Stimulated activated CD8-positive, alpha-beta memory T cell treated with anti-CD3 and anti-CD28 coated beads, Interleukin-7, amount 100 ng/mL, for 4 hours (primary cell): ENCODE results near the gene ATF7.

Experiments used
- DNase-seq, 2 donors: peaks; one replicate each; pipeline ENCODE4 v3.0.0-alpha.2; 2020; ENCODE audit warnings: low read depth in 2 of 2

Gene ATF7

DNA sequence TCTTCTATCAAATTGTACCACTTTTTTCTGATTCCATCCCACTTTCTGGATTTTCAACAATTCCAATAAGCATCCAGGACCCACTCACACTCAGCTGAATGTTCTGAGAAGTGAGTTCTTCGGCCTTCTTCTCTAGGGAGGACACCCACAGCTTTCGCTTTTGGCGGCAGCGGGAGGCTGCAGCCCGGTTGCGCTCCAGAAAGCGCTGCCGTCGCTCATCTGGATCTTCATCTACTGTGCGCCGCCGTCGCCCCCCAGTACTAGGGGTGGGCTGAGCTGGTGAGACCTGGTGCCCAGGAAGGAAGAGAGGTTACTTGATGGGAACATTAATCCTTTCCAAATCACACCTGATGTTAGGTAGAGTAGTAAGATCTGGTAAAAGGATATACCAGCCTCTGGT, 101.7 kb downstream of the ATF7 start:
- DNase-seq: no peak

GRCh38 chr12:53523131-53523530, 103.1 kb downstream of the ATF7 start:
- no peak for DNase-seq

DNA sequence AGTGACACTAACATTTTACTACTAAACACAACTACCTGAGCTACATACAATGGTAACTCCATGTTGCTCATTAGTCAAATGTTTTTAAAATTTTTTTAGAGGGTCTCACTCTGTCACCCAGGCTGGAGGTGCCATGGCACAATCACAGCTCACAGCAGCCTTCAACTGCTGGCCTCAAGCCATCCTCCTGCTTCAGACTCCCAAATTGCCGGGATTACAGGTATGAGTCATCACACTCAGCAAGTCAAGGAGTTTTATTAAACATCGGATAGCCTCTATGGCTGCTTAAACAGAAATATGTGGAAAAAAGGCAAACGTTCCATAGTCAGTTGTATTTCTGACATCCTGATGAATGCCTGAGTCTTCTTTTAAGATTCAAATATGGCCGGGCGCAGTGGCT, 107.8 kb downstream of the ATF7 start:
- DNase-seq: no peak

- DNase-seq: no peak
Observed at GRCh38 chr12:53516758-53517455, 109.3 kb downstream of the ATF7 start.

DNA sequence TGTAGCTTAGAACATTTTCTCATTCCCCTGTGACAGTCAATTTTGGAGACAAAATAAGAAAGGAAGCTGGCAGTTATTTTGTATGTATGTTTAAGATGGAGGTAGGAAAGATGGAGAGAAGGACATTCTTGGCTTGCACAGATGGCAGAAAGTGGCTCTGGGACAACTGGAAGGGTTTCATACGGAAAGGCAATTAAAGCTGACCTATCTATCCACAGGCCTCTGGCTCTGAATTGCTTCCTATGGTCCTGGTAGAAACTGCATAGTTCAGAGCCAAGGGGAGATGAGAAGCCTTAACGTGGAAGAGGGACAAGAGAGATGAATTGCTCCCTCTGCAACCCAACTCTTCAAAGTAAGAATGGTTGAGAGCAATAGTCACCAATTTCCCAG, 110.9 kb downstream of the ATF7 start:
- DNase-seq: no peak

DNA sequence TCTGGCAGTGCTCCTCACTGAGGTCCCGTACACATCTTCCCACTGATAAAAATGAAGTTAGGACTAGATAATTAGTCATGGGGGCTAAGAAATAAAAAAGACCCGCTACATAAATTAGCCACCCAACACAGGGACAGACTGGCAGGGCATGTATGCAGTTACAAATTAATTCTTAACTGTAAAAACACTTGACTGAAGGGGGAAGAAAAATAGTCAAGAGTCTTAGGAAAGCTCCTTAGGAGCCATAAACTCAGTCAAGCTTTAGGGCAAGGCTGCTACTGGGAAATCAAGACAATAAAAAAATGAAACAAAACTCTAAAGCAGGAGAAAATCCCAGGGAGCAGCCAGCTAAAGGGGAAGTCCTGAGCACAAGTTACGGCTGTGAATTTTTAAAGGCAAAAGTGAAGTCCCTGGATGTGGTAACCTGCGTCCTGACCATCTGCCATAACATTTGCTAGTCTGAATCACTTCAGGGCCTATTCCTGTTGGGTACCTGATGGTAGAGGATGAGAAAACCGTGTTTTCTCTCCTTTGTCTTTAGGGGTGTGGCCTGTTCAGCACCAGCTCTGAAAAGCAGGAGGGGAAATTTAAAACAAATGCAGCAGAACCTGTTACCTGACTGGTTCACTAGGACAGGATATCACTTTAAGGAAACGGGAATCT, 111.4 kb downstream of the ATF7 start:
- no peak for DNase-seq

DNA sequence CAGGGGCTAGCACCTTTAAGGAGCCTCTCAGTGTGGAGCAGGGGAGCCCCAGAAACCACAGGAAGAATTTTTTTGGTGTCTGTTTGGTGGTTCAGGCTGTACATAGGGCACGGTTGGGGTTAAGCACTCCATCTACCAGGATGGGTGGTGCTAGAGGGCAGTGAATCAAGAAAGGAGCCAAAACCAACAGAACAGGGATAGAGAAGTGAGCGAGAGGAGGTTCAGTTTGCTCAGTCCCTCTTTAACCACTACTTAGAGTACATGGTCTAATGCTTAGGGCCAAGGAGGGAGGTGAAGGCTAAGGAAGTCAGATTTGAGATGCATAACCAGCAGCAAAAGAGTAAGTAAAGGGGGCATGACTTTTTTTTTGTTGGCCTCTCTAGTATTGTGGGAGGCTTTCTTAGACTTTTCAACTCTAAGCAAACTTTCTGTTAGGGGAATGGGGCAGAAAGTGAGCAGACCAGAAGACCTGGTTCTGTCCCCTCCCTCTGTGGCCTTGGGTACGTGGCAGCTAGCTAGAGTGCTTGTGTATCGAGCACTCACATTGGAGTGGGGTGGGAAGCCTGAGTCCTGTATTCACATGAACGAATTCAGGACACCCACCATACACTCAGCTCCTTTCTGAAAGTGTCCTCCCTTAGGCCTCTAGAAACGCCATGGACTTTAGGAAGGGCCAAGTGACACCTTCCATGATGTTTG, 112.3 kb downstream of the ATF7 start:
- no peak for DNase-seq

DNA sequence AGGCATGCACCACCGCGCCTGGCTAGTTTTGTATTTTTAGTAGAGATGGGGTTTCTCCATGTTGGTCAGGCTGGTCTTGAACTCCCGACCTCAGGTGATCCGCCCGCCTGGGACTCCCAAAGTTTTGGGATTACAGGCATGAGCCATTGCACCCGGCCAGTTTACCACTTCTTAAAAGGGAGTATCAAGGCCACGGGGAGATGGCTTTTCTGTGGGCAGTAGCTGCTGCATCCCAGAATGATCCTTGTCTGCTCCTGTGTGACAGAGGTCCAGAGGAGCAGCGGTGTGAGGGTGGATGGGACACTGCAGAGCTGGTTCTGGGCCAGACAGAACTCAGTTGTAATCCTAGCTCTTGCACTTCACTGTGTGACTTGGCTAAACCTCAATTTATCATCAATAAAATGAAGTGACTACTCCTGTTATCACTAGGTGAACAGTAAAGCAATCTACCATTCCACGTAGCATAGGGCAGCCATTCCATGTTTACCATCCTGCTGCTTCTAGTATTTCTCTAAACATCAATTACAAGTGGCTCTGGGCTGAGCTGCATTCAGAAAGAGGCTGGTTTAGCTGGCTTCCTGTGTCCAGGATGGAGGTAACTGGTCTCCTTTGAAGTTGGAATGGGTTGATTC, 115.9 kb downstream of the ATF7 start:
- DNase-seq: no peak

- DNase-seq: peak; percentile 61 to 67
Observed at GRCh38 chr12:53508534-53509170, 117.5 kb downstream of the ATF7 start.

DNA sequence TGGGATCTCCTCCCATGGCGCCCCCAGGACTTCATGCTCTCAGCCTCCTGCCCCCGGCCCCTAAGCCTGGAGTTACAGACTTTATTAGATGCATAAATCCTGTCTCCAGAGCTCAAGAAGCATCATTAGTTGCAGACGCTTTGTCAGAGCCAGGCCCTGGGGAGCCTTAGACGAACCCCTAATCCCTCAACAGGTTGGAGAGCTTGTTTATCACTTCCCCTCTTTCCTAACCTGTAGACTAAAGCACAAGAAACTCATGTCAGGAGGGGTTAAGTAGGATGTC, 118.6 kb downstream of the ATF7 start:
- DNase-seq: no peak

DNA sequence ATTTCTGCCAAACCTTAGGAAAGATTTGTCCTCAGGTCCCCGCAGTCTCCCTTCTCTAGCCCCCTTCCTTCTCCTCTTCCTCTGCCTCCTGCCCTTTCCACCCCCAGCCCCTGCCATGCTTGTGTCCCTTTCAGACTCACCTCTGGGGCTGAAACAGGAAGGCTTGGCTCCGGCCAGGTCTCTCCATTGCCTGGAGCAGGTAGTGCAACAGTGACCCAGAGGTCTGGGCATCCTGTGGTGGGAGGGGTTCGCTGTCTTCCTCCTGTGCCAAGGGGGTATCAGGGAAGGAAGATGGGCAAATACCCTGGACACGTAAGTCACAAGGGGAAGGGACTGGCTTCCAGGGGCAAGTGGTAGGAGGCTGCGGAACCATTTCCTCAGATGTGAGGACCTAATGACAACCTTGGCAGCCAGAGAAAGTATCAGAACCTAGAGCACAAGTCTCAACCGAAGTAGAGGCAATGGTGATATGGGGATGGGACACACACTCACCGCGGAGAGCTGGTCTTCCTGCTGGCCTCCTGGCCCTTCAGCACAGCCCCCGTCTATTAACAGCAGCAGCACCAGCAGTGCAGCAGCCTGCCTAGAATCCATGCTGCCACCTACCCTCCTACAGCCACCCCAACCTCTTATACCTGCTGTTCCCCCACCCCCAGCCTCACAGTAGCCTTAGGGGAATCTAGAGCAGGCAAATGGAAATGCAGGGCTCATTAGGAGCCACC, 119.1 kb downstream of the ATF7 start, which contains the start of gene NPFF:
Gene NPFF, minus strand, starts transcription at position 604 of the 722 bp plus-strand sequence. Its CDS starts 10 bp downstream, at position 594.
- DNase-seq: no peak

DNA sequence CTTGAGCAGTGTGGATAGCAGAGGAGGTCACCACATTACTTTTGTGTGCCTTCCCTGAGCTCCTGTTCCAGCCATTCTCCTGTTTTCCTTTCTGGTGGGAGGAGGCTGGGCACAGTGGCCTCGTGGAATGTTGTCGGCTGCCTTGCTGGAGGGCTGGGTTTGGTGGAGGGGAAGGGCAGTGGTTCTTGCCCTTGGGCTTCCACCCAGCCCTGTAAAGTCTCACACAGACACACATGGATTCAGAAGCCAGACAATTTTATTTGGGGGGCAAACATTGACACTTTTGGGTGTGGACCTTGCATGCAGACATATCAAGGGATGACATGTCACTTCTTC, 119.8 kb downstream of the ATF7 start:
- DNase-seq: no peak

- DNase-seq: no peak
Observed at GRCh38 chr12:53505555-53506449, 120.4 kb downstream of the ATF7 start.

DNA sequence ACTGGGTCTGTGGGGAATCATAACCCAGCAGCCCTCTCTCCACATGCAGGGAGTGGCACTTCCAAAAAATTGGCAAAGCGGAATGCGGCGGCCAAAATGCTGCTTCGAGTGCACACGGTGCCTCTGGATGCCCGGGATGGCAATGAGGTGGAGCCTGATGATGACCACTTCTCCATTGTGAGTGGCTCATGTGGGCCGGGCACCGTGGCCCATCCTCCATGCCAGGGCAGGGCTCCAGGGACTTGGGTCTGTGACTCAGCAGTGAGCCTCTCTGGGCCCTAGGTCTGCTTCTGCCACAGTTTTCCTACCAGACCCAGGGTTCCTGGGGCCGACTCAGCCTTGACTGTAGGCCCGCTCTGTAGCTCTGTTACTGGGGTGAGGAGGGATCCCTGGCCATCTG, 121.1 kb downstream of the ATF7 start:
- no peak for DNase-seq

GRCh38 chr12:53504004-53504920, 121.9 kb downstream of the ATF7 start:
- DNase-seq: no peak

- no peak for DNase-seq
Observed at GRCh38 chr12:53502983-53503728, 123.0 kb downstream of the ATF7 start.

DNA sequence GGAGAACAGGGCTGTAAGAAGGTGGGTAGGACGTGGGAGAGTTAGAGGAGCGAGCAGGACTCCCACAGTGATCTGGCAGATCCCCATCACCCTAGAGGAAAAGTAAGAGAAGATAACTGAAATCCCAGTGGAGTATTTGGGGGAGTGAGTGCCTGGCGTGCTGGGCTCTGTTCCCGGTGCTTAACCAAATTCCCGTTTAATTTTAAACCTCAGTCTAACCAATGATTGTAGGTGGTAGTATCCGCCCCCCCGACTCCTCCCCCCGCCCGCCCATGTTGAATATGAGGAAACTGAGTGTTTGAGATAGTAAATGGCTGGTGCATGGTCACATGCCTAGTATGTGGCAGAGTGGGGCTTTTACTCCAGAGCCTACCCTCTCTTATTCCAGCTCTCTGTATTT, 123.9 kb downstream of the ATF7 start:
- no peak for DNase-seq

- no peak for DNase-seq
Observed at GRCh38 chr12:53501615-53502181, 124.5 kb downstream of the ATF7 start.
